ENCODE results near the gene CCDC61.

The CCDC61 gene

DNA sequence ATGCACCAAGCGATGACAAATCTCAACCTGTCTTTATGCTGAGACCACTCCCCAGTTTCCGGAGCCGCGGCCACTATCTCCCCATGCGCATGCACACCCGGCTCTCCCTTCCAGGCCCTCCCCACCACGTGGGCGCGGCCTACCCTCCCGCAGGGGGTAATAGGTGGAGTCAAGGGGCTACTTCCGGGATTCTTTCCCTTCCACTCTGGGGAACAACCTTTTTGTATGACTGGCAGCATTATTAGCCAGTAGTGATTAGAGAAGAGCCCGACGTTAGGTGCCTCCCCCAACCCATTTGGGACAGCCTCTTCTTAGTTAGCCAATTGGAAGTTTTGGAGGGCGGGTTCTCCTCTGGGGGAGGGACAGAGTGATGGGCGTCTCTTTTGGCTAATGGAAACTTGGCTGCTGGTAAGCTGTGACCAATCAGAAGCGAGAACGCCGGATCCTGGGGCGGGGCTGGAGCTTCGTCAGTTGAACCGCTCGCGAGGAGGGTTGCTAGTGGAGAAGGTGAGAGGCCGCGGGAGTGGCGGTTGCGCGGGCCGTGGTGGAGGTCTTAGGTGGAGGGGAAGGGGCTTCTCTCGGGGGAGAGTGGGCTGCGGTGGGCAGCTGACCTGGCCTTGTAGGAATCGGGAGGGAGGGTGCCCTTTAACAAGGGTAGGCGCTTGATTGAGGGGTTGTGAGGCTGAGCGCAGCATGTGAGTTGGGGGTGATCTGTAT is at the start of gene CCDC61:
CCDC61 (plus strand) TSS at position 470 of the 717 bp plus-strand sequence. CDS start 7,552 bp downstream, outside the sequence.
- peak; percentile 95 for DNase-seq
- Histone ChIP-seq H3K9me3 (ENCODE audit: severe bottlenecking) (no peaks in the 10 kb centered on the region), H3K27ac (peak within 1 kb of the TSS; percentile 72), H3K4me3 (ENCODE audit: low read depth, low read length) (peak within 1 kb of the TSS; percentile 70), H3K36me3 (peaks cover 2% of the 10 kb centered on the region; the same call in 1 of the 2 replicates), H3K27me3 (ENCODE audit: insufficient read depth, low read depth, severe bottlenecking) (no peaks in the 10 kb centered on the region)
- TF ChIP-seq, protein P1, sequence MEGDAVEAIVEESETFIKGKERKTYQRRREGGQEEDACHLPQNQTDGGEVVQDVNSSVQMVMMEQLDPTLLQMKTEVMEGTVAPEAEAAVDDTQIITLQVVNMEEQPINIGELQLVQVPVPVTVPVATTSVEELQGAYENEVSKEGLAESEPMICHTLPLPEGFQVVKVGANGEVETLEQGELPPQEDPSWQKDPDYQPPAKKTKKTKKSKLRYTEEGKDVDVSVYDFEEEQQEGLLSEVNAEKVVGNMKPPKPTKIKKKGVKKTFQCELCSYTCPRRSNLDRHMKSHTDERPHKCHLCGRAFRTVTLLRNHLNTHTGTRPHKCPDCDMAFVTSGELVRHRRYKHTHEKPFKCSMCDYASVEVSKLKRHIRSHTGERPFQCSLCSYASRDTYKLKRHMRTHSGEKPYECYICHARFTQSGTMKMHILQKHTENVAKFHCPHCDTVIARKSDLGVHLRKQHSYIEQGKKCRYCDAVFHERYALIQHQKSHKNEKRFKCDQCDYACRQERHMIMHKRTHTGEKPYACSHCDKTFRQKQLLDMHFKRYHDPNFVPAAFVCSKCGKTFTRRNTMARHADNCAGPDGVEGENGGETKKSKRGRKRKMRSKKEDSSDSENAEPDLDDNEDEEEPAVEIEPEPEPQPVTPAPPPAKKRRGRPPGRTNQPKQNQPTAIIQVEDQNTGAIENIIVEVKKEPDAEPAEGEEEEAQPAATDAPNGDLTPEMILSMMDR (IDR thresholded peaks at IDR 0.05; ENCODE audit: low read depth, low read length), result no peak

GRCh38 chr19:45947926-45948325 is 47.3 kb upstream of the CCDC61 start:
- no peak for DNase-seq

GRCh38 chr19:45952341-45952685 is 43.0 kb upstream of the CCDC61 start:
- peaks cover 4% of the 10 kb centered on the region for H3K9me3 ChIP-seq (ENCODE audit: severe bottlenecking)
- TF ChIP-seq, protein P1 (IDR thresholded peaks at IDR 0.05; ENCODE audit: low read depth, low read length), result no peak
- H3K4me3 ChIP-seq (ENCODE audit: low read depth, low read length), result peak overlapping the region; percentile 84
- H3K27ac ChIP-seq, result peak overlapping the region; percentile 96
- DNase-seq, result peak; percentile 84
- no peaks in the 10 kb centered on the region for H3K27me3 ChIP-seq (ENCODE audit: insufficient read depth, low read depth, severe bottlenecking)
- peaks cover 19% of the 10 kb centered on the region for H3K36me3 ChIP-seq

More at GRCh38 chr19:45947926-45948325, 47.3 kb upstream of the CCDC61 start:
- no peaks in the 10 kb centered on the region for H3K27me3 ChIP-seq (ENCODE audit: insufficient read depth, low read depth, severe bottlenecking)
- no peak overlapping the region for H3K4me3 ChIP-seq (ENCODE audit: low read depth, low read length)
- H3K36me3 ChIP-seq, result peaks cover 6% of the 10 kb centered on the region
- no peaks in the 10 kb centered on the region for H3K9me3 ChIP-seq (ENCODE audit: severe bottlenecking)
- no peak overlapping the region for H3K27ac ChIP-seq
- TF ChIP-seq, protein P1 (IDR thresholded peaks at IDR 0.05; ENCODE audit: low read depth, low read length), result no peak

DNA sequence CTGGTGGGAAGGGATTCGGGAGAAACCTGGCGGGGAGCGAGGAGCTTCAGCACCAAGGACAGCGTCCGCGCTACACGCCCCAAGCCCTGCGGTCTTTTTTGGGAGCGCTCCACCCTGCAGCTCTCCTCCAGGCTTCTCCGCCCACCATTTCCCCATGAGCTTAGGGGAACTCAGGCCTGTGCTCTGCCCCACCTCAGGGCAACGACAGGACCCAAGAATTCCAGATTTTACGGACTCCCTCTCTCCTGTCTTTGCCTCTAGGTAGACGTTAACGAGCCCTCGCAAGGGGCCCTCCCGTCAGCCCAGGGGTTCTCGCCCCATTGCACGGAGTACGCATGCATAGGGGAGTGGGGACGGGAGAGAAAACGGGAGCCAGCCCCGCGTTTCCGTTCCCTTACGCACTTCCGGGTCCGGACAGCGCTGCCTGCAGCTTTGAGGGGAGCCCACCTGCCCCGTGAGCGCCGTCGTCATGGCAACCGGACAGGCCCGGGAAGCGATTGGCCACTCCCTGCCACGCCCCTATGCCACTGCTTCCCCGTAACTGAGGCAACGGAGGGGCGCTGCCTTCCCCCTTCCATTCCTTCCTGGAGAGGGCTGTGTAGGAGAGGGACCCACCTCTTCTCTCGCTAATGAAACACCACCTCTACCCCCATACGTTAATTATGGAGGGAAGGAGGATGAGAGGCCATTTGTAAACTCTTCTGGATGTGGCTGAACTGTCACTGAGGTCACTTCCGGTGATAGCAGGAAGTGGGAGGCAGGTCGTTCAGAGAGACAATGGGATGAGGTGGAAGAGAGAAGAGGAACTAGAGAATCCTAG is 42.4 kb upstream of the CCDC61 start:
- peak; percentile 97 for DNase-seq
- H3K9me3 ChIP-seq (ENCODE audit: severe bottlenecking), result peaks cover 4% of the 10 kb centered on the region
- no peaks in the 10 kb centered on the region for H3K27me3 ChIP-seq (ENCODE audit: insufficient read depth, low read depth, severe bottlenecking)
- H3K4me3 ChIP-seq (ENCODE audit: low read depth, low read length), result peak overlapping the region; percentile 84
- TF ChIP-seq, protein P1 (IDR thresholded peaks at IDR 0.05; ENCODE audit: low read depth, low read length), result no peak
- peaks cover 19% of the 10 kb centered on the region for H3K36me3 ChIP-seq
- peak overlapping the region; percentile 96 for H3K27ac ChIP-seq

DNA sequence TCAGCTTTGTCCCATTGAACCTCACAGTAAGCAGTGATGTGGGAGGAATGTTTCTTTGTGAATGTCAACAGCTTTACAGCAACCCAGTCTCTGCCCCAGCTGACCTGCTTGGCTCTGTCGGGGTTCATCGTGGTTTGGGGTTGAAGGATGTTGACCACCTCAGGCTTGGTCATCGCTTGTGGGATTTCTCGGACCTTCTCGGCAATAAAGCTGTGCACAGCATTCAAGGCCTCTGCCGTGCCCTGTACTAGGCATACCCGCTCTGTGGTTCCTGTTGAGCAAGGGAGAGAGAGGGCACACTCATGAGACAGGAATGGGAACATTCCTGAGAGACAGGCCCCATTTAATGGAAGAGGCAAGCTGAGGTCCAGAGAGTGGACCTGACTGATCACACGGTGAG is 41.6 kb upstream of the CCDC61 start:
- no peak overlapping the region for H3K4me3 ChIP-seq (ENCODE audit: low read depth, low read length)
- no peaks in the 10 kb centered on the region for H3K27me3 ChIP-seq (ENCODE audit: insufficient read depth, low read depth, severe bottlenecking)
- DNase-seq, result no peak
- TF ChIP-seq, protein P1 (IDR thresholded peaks at IDR 0.05; ENCODE audit: low read depth, low read length), result no peak
- H3K9me3 ChIP-seq (ENCODE audit: severe bottlenecking), result peaks cover 4% of the 10 kb centered on the region
- peaks cover 25% of the 10 kb centered on the region for H3K36me3 ChIP-seq
- peak overlapping the region; percentile 96 for H3K27ac ChIP-seq

Measured in WERI-Rb-1 (cell line).